Measurements from ENCODE around the gene ANTXR1. TPM values are rescaled to one million over a fixed set of nuclear protein-coding genes. Genes with fewer than 3 reads are reported as not detected.

The ANTXR1 gene
- total and polyA plus RNA-seq, 2 donors (not counting 3 experiments of a cell fraction or from before 2014, with no cell fraction given): 4.2 to 17.3 TPM

DNA sequence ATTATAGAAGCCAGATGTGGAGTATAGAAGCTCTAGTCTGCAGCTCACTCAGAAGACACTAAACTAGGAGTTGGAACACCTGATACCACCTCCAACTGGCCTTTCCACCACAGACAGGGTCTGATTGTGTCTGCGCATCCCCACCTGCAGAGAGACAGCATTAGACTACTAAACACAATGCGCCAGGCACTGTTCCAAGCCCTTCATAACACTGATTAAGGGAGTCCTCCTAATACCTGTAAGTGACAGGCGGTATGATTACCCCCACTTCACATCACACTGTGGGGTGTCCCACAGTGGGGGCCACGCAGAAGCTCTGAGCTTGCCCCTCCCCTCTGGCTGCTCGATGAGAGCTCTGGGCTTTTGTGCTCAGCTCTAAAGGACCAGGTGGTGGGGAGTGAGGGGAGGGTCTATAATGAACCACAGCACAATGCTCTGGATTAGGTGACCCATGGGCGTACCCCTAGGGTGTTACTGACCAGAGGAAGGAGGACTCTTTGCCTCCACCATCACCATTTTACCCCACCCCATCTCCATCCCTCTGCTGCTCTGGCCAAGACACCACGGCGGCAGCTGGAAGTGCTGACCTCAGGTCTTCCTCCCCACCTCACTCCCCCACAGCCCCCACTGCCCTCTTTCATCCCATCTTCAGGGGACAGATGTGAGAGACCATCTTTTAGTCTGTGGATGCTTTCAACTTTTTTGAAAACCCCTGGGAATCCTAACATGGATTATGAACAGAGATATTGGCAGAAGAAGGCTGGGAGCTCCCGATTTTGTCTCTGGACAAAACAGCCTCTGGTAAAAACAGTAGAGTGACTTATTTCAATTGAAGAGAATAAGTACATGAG, 228.9 kb downstream of the ANTXR1 start:
- Histone ChIP-seq H3K9ac (replicated peaks; ENCODE audit: extremely low read depth, insufficient read depth, low read length) (no peak overlapping the region), H3K27ac (ENCODE audit: insufficient read depth, low read depth, low read length) (no peak overlapping the region), H3K79me2 (ENCODE audit: control insufficient read depth, insufficient read depth, low read length) (no peaks in the 10 kb centered on the region), H3K4me3 (replicated peaks in 1 of 3; ENCODE audit: insufficient read depth in 1 of 3, low read depth in 1 of 3, low read length in 3 of 3) (no peak overlapping the region), H3K4me1 (ENCODE audit: control insufficient read depth, extremely low read depth, insufficient read depth, low read length) (no peaks in the 10 kb centered on the region), H4K20me1 (replicated peaks; ENCODE audit: control insufficient read depth, extremely low read depth, insufficient read depth, low read length) (no peaks in the 10 kb centered on the region), H3K27me3 (ENCODE audit: control insufficient read depth in 2 of 2, insufficient read depth in 2 of 2, low read length in 2 of 2) (no peaks in the 10 kb centered on the region), H2AFZ (ENCODE audit: low read depth, low read length) (no peak overlapping the region), H3K36me3 (ENCODE audit: control insufficient read depth in 2 of 2, extremely low read depth in 1 of 2, insufficient read depth in 2 of 2, low read length in 2 of 2) (no peaks in the 10 kb centered on the region), H3K4me2 (ENCODE audit: insufficient read depth, low read length) (no peak overlapping the region), H3K9me3 (replicated peaks; ENCODE audit: control insufficient read depth, insufficient read depth, low read length) (no peaks in the 10 kb centered on the region), H3K9me1 (replicated peaks; ENCODE audit: control insufficient read depth, extremely low read depth, insufficient read depth, low read length) (no peaks in the 10 kb centered on the region)
- no peak for FAIRE-seq
- dilution Hi-C loops (cut with MboI; ENCODE audit: extremely low pct_ligation_motif_present, low sequenced_read_pairs) (no loop called here), intact Hi-C loops (cut with micrococcal nuclease) (no loop called here)
- ChIA-PET CTCF (interaction anchor here (1.8 kb wide), 1 partner anchor 65 kb away, joined by 6 read pairs; no protein-coding TSS in a partner anchor), POLR2A (no interaction called here)
- BruUV-seq (replicated peaks): no TSS peak
- no peak for DNase-seq (ENCODE audit: low read depth, low spot score)
- TF ChIP-seq EZH2 (IDR thresholded peaks at IDR 0.05; ENCODE audit: borderline replicate concordance, low read depth, low read length, severe bottlenecking) (no peak), GATA2 (IDR thresholded peaks at IDR 0.05; ENCODE audit: insufficient read depth, insufficient read length, low read depth, low read length) (no peak), MYC (IDR thresholded peaks at IDR 0.05; ENCODE audit: low read depth, low read length) (no peak), POLR2A (IDR thresholded peaks at IDR 0.05; ENCODE audit: low read depth, low read length) (no peak), CTCF (IDR thresholded peaks at IDR 0.05; ENCODE audit: extremely low read depth in 1 of 2, insufficient read depth in 1 of 2, low read depth in 1 of 2, low read length in 2 of 2) (no peak), POLR2AphosphoS5 (IDR thresholded peaks at IDR 0.05; ENCODE audit: insufficient read depth, low read depth, low read length) (no peak), FOS (IDR thresholded peaks at IDR 0.05; ENCODE audit: borderline replicate concordance, insufficient read depth, low read length) (no peak), JUN (IDR thresholded peaks at IDR 0.05; ENCODE audit: borderline replicate concordance, insufficient read depth, insufficient read length, low read depth) (no peak)
- TF ChIP-seq, protein P1, sequence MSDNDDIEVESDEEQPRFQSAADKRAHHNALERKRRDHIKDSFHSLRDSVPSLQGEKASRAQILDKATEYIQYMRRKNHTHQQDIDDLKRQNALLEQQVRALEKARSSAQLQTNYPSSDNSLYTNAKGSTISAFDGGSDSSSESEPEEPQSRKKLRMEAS (IDR thresholded peaks at IDR 0.05; ENCODE audit: insufficient read depth, insufficient read length): no peak
